SK-N-SH treated with all-trans-retinoic acid at 6 μM for 48 hours (cell line): ENCODE measurements around the gene ADD3.

Experiments used
- CREB5 ChIP-seq: fragments of 250-450 bp; sonication (Bioruptor Pico); IDR thresholded peaks from 2 replicates; pipeline ENCODE4 v1.5.1; 2020; ENCODE audit warnings: low read depth, mild to moderate bottlenecking, moderate library complexity
- ESRRG ChIP-seq: fragments of 250-450 bp; sonication (Bioruptor Pico); IDR thresholded peaks from 2 replicates; pipeline ENCODE4 v1.6.1; 2021; ENCODE audit warnings: mild to moderate bottlenecking
- ISL1 ChIP-seq: fragments of 250-450 bp; sonication (Bioruptor Pico); IDR thresholded peaks from 2 replicates; pipeline ENCODE4 v2.1.2; 2022; ENCODE audit warnings: mild to moderate bottlenecking, moderate library complexity
- OSR1 ChIP-seq: fragments of 250-450 bp; sonication (Bioruptor Pico); IDR thresholded peaks from 2 replicates; pipeline ENCODE4 v1.8.0; 2022; ENCODE audit warnings: moderate library complexity, mild to moderate bottlenecking, inconsistent platforms
- PATZ1 ChIP-seq: fragments of 250-450 bp; sonication (Bioruptor Pico); IDR thresholded peaks from 2 replicates; pipeline ENCODE4 v1.8.0; 2020; ENCODE audit warnings: mild to moderate bottlenecking, moderate library complexity, borderline replicate concordance
- POU6F1 ChIP-seq: fragments of 250-450 bp; sonication (Bioruptor Pico); IDR thresholded peaks from 2 replicates; pipeline ENCODE4 v1.8.0; 2021; ENCODE audit warnings: low read depth, mild to moderate bottlenecking, moderate library complexity, borderline replicate concordance
- RARB ChIP-seq: fragments of 250-450 bp; sonication (Bioruptor Pico); IDR thresholded peaks from 2 replicates; pipeline ENCODE4 v1.8.0; 2021; ENCODE audit warnings: mild to moderate bottlenecking, moderate library complexity
- SNAI2 ChIP-seq: fragments of 250-450 bp; sonication (Bioruptor Pico); IDR thresholded peaks from 2 replicates; pipeline ENCODE4 v1.5.0; 2020; ENCODE audit warnings: mild to moderate bottlenecking, moderate library complexity
- TSHZ2 ChIP-seq: fragments of 250-450 bp; sonication (Bioruptor Pico); IDR thresholded peaks from 2 replicates; pipeline ENCODE4 v1.5.0; 2020; ENCODE audit warnings: mild to moderate bottlenecking, moderate library complexity
- ZFP30 ChIP-seq: fragments of 450-650 bp; formaldehyde crosslinking; IDR thresholded peaks from 2 replicates; pipeline ENCODE4 v1.5.0; 2022; ENCODE audit warnings: mild to moderate bottlenecking, moderate library complexity
- ZNF70 ChIP-seq: fragments of 450-650 bp; formaldehyde crosslinking; IDR thresholded peaks from 2 replicates; pipeline ENCODE4 v1.5.0; 2020; ENCODE audit warnings: mild to moderate bottlenecking, moderate library complexity

- TF ChIP-seq RARB (CRISPR knock-in tag), result no peak
- no peak for TF ChIP-seq ISL1 (CRISPR knock-in tag)
- no peak for TF ChIP-seq PATZ1
- no peak for TF ChIP-seq ZNF70 (CRISPR knock-in tag)
- no peak for TF ChIP-seq ZFP30 (CRISPR knock-in tag)
- no peak for TF ChIP-seq SNAI2 (CRISPR knock-in tag)
- no peak for TF ChIP-seq TSHZ2 (CRISPR knock-in tag)
- no peak for TF ChIP-seq OSR1
- no peak for TF ChIP-seq POU6F1 (CRISPR knock-in tag)
- TF ChIP-seq CREB5 (CRISPR knock-in tag), result no peak
- TF ChIP-seq ESRRG (CRISPR knock-in tag), result no peak
Measured at GRCh38 chr10:110175406-110175805, 167.6 kb downstream of the ADD3 start.
